ENCODE measurements around the gene NOTCH4.
A peak's percentile ranks its signal among the peaks of the same experiment; 100 is the strongest.

Gene NOTCH4

GRCh38 chr6:32181148-32181702 lies 42.6 kb downstream of the NOTCH4 start:
- no peak for DNase-seq (ENCODE audit: low read depth)

- no peak for DNase-seq (ENCODE audit: low read depth)
These were observed 44.0 kb downstream of the NOTCH4 start for GRCh38 chr6:32179766-32180405.

- DNase-seq (ENCODE audit: low read depth) = peak; percentile 24
These were observed 45.1 kb downstream of the NOTCH4 start for GRCh38 chr6:32178547-32179440.

GRCh38 chr6:32177788-32178546 lies 45.9 kb downstream of the NOTCH4 start, which contains the start of gene RNF5:
RNF5 (plus strand) TSS chr6:32178405; CDS start chr6:32178512, 107 bp downstream.
- DNase-seq (ENCODE audit: low read depth) = peak; percentile 100

GRCh38 chr6:32177183-32177787 lies 46.6 kb downstream of the NOTCH4 start:
- DNase-seq (ENCODE audit: low read depth) = peak; percentile 78

- peak; percentile 79 for DNase-seq (ENCODE audit: low read depth)
These were observed 47.2 kb downstream of the NOTCH4 start for GRCh38 chr6:32176476-32177182.

- DNase-seq (ENCODE audit: low read depth) = peak; percentile 98
These were observed 48.0 kb downstream of the NOTCH4 start, which contains the start of gene AGPAT1 for GRCh38 chr6:32175711-32176475. AGPAT1 (minus strand) TSS chr6:32176084; CDS start chr6:32171496, 4,588 bp downstream.

GRCh38 chr6:32175322-32175710 lies 48.6 kb downstream of the NOTCH4 start:
- DNase-seq (ENCODE audit: low read depth) = no peak

- no peak for DNase-seq (ENCODE audit: low read depth)
These were observed 49.5 kb downstream of the NOTCH4 start for GRCh38 chr6:32174416-32174815.

GRCh38 chr6:32173051-32173727 lies 50.7 kb downstream of the NOTCH4 start:
- DNase-seq (ENCODE audit: low read depth) = no peak

- no peak for DNase-seq (ENCODE audit: low read depth)
These were observed 52.6 kb downstream of the NOTCH4 start for GRCh38 chr6:32171234-32171633.

- peak; percentile 67 for DNase-seq (ENCODE audit: low read depth)
These were observed 53.6 kb downstream of the NOTCH4 start for GRCh38 chr6:32170294-32170693.

- peak; percentile 26 for DNase-seq (ENCODE audit: low read depth)
These were observed 54.9 kb downstream of the NOTCH4 start for GRCh38 chr6:32168807-32169591.

- DNase-seq (ENCODE audit: low read depth) = no peak
These were observed 55.5 kb downstream of the NOTCH4 start for GRCh38 chr6:32168350-32168749.

- no peak for DNase-seq (ENCODE audit: low read depth)
These were observed 56.1 kb downstream of the NOTCH4 start for GRCh38 chr6:32167761-32168262.

GRCh38 chr6:32167154-32167760 lies 56.6 kb downstream of the NOTCH4 start:
- no peak for DNase-seq (ENCODE audit: low read depth)

GRCh38 chr6:32166411-32167061 lies 57.3 kb downstream of the NOTCH4 start:
- no peak for DNase-seq (ENCODE audit: low read depth)

GRCh38 chr6:32164295-32164694 lies 59.6 kb downstream of the NOTCH4 start, which contains the start of gene EGFL8:
EGFL8 (plus strand) TSS chr6:32164595; CDS start chr6:32166166, 1,571 bp downstream.
- DNase-seq (ENCODE audit: low read depth) = no peak
